OCI-LY7 (cell line): ENCODE results near the gene TSPAN17. TPM values are rescaled to one million over a fixed set of nuclear protein-coding genes. Genes with fewer than 3 reads are reported as not detected.

Experiments
- BruUV-seq: library from RNA; stranded (reverse); fragments of 400-500 nt; replicated peaks from 2 replicates; lab custom pipeline; 2021; lab: Mats Ljungman, UMichigan
- CTCF ChIA-PET: fragments of 300-600 bp; sonication (Branson Sonifier 250); formaldehyde crosslinking; loops from one replicate; lab custom pipeline; 2022; ENCODE audit warnings: antibody characterized with exemption; ENCODE audit not compliant: unreplicated experiment; lab: Charles Lee
- POLR2A ChIA-PET: fragments of 300-600 bp; sonication (Branson Sonifier 250); formaldehyde crosslinking; loops from one replicate; lab custom pipeline; 2022; ENCODE audit warnings: antibody characterized with exemption; lab: Charles Lee
- DNase-seq: peaks from one replicate; pipeline ENCODE4 v3.0.0-alpha.2; 2015; ENCODE audit warnings: low spot score
- H2AFZ ChIP-seq: fragments of 200-600 bp; sonication (generic), shearing (Covaris generic); 2 replicates; pipeline ENCODE4 v1.6.1; 2014; ENCODE audit warnings: mild to moderate bottlenecking, antibody characterized with exemption, low read length, moderate library complexity
- H3K27ac ChIP-seq: fragments of 200-600 bp; sonication (generic); 2 replicates; pipeline ENCODE4 v1.5.1; 2014; ENCODE audit warnings: mixed run types, low read depth, mild to moderate bottlenecking, moderate library complexity, low read length, inconsistent platforms; ENCODE audit not compliant: poor library complexity, severe bottlenecking
- H3K36me3 ChIP-seq: fragments of 200-600 bp; sonication (generic); 2 replicates; pipeline ENCODE4 v1.6.1; 2014; ENCODE audit warnings: mild to moderate bottlenecking, antibody characterized with exemption, low read length, moderate library complexity, mixed read lengths; ENCODE audit not compliant: insufficient read depth
- H3K4me1 ChIP-seq: fragments of 200-600 bp; sonication (generic); 2 replicates; pipeline ENCODE4 v1.5.1; 2014; ENCODE audit warnings: mild to moderate bottlenecking, low read length; ENCODE audit not compliant: insufficient read depth, poor library complexity, severe bottlenecking
- H3K4me2 ChIP-seq: fragments of 200-600 bp; sonication (generic); 2 replicates; pipeline ENCODE4 v1.6.1; 2014; ENCODE audit warnings: mild to moderate bottlenecking, low read length
- H3K4me3 ChIP-seq: fragments of 200-600 bp; sonication (generic); 2 replicates; pipeline ENCODE4 v1.5.1; 2014; ENCODE audit warnings: mild to moderate bottlenecking, low read depth, low read length; ENCODE audit not compliant: poor library complexity, severe bottlenecking
- H3K79me2 ChIP-seq: fragments of 200-600 bp; sonication (generic); 2 replicates; pipeline ENCODE4 v1.6.1; 2016; ENCODE audit warnings: low read depth, mild to moderate bottlenecking, low read length, moderate library complexity, mixed read lengths; ENCODE audit not compliant: insufficient read depth
- H3K9me2 ChIP-seq: fragments of 200-600 bp; sonication (generic); 2 replicates; pipeline ENCODE4 v1.6.1; 2016; ENCODE audit warnings: mild to moderate bottlenecking, low read length, mixed read lengths; ENCODE audit not compliant: insufficient read depth
- H3K9me3 ChIP-seq: fragments of 200-600 bp; sonication (generic); 2 replicates; pipeline ENCODE4 v1.6.1; 2014; ENCODE audit warnings: mild to moderate bottlenecking, mixed run types, low read length, mixed read lengths
- H4K20me1 ChIP-seq: fragments of 200-600 bp; sonication (generic); 2 replicates; pipeline ENCODE4 v1.6.1; 2014; ENCODE audit warnings: mild to moderate bottlenecking, antibody characterized with exemption, low read length, moderate library complexity, mixed read lengths; ENCODE audit not compliant: insufficient read depth
- CTCF ChIP-seq: fragments of 200-600 bp; sonication (generic); conservative IDR thresholded peaks from 2 replicates; pipeline ENCODE4 v1.5.1; 2014; ENCODE audit warnings: mild to moderate bottlenecking, antibody characterized with exemption, low read length, moderate library complexity, mixed read lengths
- EZH2phosphoT487 ChIP-seq: fragments of 200-600 bp; sonication (generic); IDR thresholded peaks from 2 replicates; pipeline ENCODE4 v1.6.1; 2018; ENCODE audit warnings: low read depth, borderline replicate concordance, mild to moderate bottlenecking, mixed run types, antibody characterized with exemption, low read length, moderate library complexity, mixed read lengths
- intact Hi-C: fragments of 100-400 bp; cut with micrococcal nuclease; formaldehyde crosslinking; loops from one replicate; pipeline ENCODE4 v1.10.0; 2022; ENCODE audit not compliant: unreplicated experiment
- total RNA-seq, 2 experiments: library from RNA; depleted of rRNA in 1 of 2; stranded (reverse); fragments of >200 nt in 1 of 2; shearing (Covaris generic) in 1 of 2; gene quantifications; 2 replicates each; pipeline ENCODE4 v1.2.3, GENCODE V29; 2014 to 2022

TSPAN17 gene
- total RNA-seq, 2 experiments from 2014 or later: 9.3 to 23.3 TPM

- H3K4me3 ChIP-seq: no peak overlapping the region
- H3K36me3 ChIP-seq: no peaks in the 10 kb centered on the region
- DNase-seq: no peak
- H3K4me2 ChIP-seq: no peak overlapping the region
- TF ChIP-seq CTCF: no peak
- TF ChIP-seq EZH2phosphoT487: no peak
- ChIA-PET CTCF (no interaction called here), POLR2A (no interaction called here)
- no peaks in the 10 kb centered on the region for H3K9me3 ChIP-seq
- H3K4me1 ChIP-seq: peaks cover 29% of the 10 kb centered on the region
- no peaks in the 10 kb centered on the region; the same call in 1 of the 2 replicates for H3K79me2 ChIP-seq
- H2AFZ ChIP-seq: no peak overlapping the region
- BruUV-seq: no TSS peak
- intact Hi-C loops: no loop called here
- no peaks in the 10 kb centered on the region for H4K20me1 ChIP-seq
- no peak overlapping the region for H3K27ac ChIP-seq
- no peaks in the 10 kb centered on the region for H3K9me2 ChIP-seq
Observed at GRCh38 chr5:176637556-176637955, 9.7 kb upstream of the TSPAN17 start.

GRCh38 chr5:176638437-176638836 is 8.8 kb upstream of the TSPAN17 start:
- BruUV-seq: no TSS peak
- Histone ChIP-seq H3K4me2 (no peak overlapping the region), H3K9me2 (no peaks in the 10 kb centered on the region), H4K20me1 (no peaks in the 10 kb centered on the region), H3K79me2 (no peaks in the 10 kb centered on the region; the same call in 1 of the 2 replicates), H3K4me3 (no peak overlapping the region), H2AFZ (no peak overlapping the region), H3K9me3 (no peaks in the 10 kb centered on the region), H3K4me1 (peaks cover 20% of the 10 kb centered on the region), H3K36me3 (no peaks in the 10 kb centered on the region), H3K27ac (no peak overlapping the region)
- CTCF ChIA-PET: no interaction called here
- TF ChIP-seq CTCF: no peak
- TF ChIP-seq EZH2phosphoT487: no peak
- DNase-seq: no peak
- intact Hi-C loops: no loop called here
- POLR2A ChIA-PET: no interaction called here

- intact Hi-C loops: no loop called here
- Histone ChIP-seq H3K4me2 (no peak overlapping the region), H3K27ac (no peak overlapping the region), H3K9me3 (no peaks in the 10 kb centered on the region), H3K36me3 (no peaks in the 10 kb centered on the region), H3K9me2 (no peaks in the 10 kb centered on the region), H2AFZ (no peak overlapping the region), H3K4me3 (no peak overlapping the region), H4K20me1 (no peaks in the 10 kb centered on the region), H3K4me1 (peaks cover 12% of the 10 kb centered on the region), H3K79me2 (no peaks in the 10 kb centered on the region; the same call in 1 of the 2 replicates)
- ChIA-PET CTCF (no interaction called here), POLR2A (interaction anchor here (1.2 kb wide), 1 partner anchor 9 kb away, joined by 7 read pairs; the partner anchor contains the start of genes EIF4E1B and SNCB)
- DNase-seq: no peak
- TF ChIP-seq EZH2phosphoT487: no peak
- TF ChIP-seq CTCF: no peak
- BruUV-seq: no TSS peak
Observed at GRCh38 chr5:176639208-176639607, 8.1 kb upstream of the TSPAN17 start.
